Measurements from ENCODE around the gene PROM2.
A peak's percentile ranks its signal among the peaks of the same experiment; 100 is the strongest.

Gene PROM2

GRCh38 chr2:95305380-95306061 is 31.3 kb downstream of the PROM2 start:
- Histone ChIP-seq H2BK120ac (ENCODE audit: insufficient read depth, low read length, poor library complexity) (no peak overlapping the region), H2BK12ac (ENCODE audit: low read length) (no peak overlapping the region), H3K36me3 (ENCODE audit: control insufficient read depth in 1 of 2, insufficient read depth in 2 of 2, low read length in 2 of 2) (no peaks in the 10 kb centered on the region), H3K23ac (ENCODE audit: low read length) (no peak overlapping the region), H4K8ac (ENCODE audit: low read depth, low read length) (no peak overlapping the region), H3K18ac (ENCODE audit: low read length) (no peak overlapping the region), H2AFZ (ENCODE audit: insufficient read depth, low read length, poor library complexity) (no peak overlapping the region), H3K4me1 (ENCODE audit: control insufficient read depth in 1 of 2, insufficient read depth in 2 of 2, low read length in 2 of 2) (no peaks in the 10 kb centered on the region), H3K79me2 (ENCODE audit: control insufficient read depth, insufficient read depth, low read length, poor library complexity) (no peaks in the 10 kb centered on the region), H3K9me3 (ENCODE audit: insufficient read depth, low read depth, low read length) (no peaks in the 10 kb centered on the region), H3K4ac (ENCODE audit: low read depth, low read length) (no peak overlapping the region), H3K27ac (ENCODE audit: low read depth, low read length) (no peak overlapping the region), H4K12ac (ENCODE audit: low read depth, low read length) (no peak overlapping the region), H3K14ac (ENCODE audit: low read length) (no peak overlapping the region), H3K27me3 (ENCODE audit: insufficient read depth, low read length) (no peaks in the 10 kb centered on the region), H3K4me3 (ENCODE audit: low read depth, low read length) (no peak overlapping the region), H4K91ac (ENCODE audit: low read depth, low read length) (no peak overlapping the region), H3K4me2 (ENCODE audit: low read length) (no peak overlapping the region), H3K79me1 (ENCODE audit: low read length) (no peaks in the 10 kb centered on the region), H2BK5ac (ENCODE audit: low read depth, low read length, poor library complexity) (no peak overlapping the region), H2AK5ac (ENCODE audit: low read length) (no peak overlapping the region), H3K9ac (ENCODE audit: low read length) (no peak overlapping the region)
- WGBS (ENCODE audit: extremely low coverage, insufficient coverage, insufficient read length): no CpG with 5 or more reads among the region's 15 CpGs
- DNase-seq: no peak

- Histone ChIP-seq H2AFZ (ENCODE audit: insufficient read depth, low read length, poor library complexity) (no peak overlapping the region), H3K14ac (ENCODE audit: low read length) (no peak overlapping the region), H3K4me1 (ENCODE audit: control insufficient read depth in 1 of 2, insufficient read depth in 2 of 2, low read length in 2 of 2) (no peaks in the 10 kb centered on the region), H4K12ac (ENCODE audit: low read depth, low read length) (no peak overlapping the region), H3K18ac (ENCODE audit: low read length) (no peak overlapping the region), H4K91ac (ENCODE audit: low read depth, low read length) (no peak overlapping the region), H2BK12ac (ENCODE audit: low read length) (no peak overlapping the region), H3K4me3 (ENCODE audit: low read depth, low read length) (no peak overlapping the region), H3K9me3 (ENCODE audit: insufficient read depth, low read depth, low read length) (no peaks in the 10 kb centered on the region), H3K23ac (ENCODE audit: low read length) (no peak overlapping the region), H3K4ac (ENCODE audit: low read depth, low read length) (no peak overlapping the region), H4K8ac (ENCODE audit: low read depth, low read length) (no peak overlapping the region), H3K9ac (ENCODE audit: low read length) (no peak overlapping the region), H3K79me2 (ENCODE audit: control insufficient read depth, insufficient read depth, low read length, poor library complexity) (no peaks in the 10 kb centered on the region), H2AK5ac (ENCODE audit: low read length) (no peak overlapping the region), H3K4me2 (ENCODE audit: low read length) (no peak overlapping the region), H3K79me1 (ENCODE audit: low read length) (no peaks in the 10 kb centered on the region), H2BK5ac (ENCODE audit: low read depth, low read length, poor library complexity) (no peak overlapping the region), H3K27ac (ENCODE audit: low read depth, low read length) (no peak overlapping the region), H3K36me3 (ENCODE audit: control insufficient read depth in 1 of 2, insufficient read depth in 2 of 2, low read length in 2 of 2) (no peaks in the 10 kb centered on the region), H3K27me3 (ENCODE audit: insufficient read depth, low read length) (no peaks in the 10 kb centered on the region), H2BK120ac (ENCODE audit: insufficient read depth, low read length, poor library complexity) (no peak overlapping the region)
- DNase-seq: no peak
- no CpG with 5 or more reads among the region's 10 CpGs for WGBS (ENCODE audit: extremely low coverage, insufficient coverage, insufficient read length)
Observed at GRCh38 chr2:95306336-95306895, 32.2 kb downstream of the PROM2 start.

- H3K4me3 ChIP-seq (ENCODE audit: low read depth, low read length): no peak overlapping the region
- no peak overlapping the region for H3K27ac ChIP-seq (ENCODE audit: low read depth, low read length)
- no peak overlapping the region for H2AK5ac ChIP-seq (ENCODE audit: low read length)
- H3K36me3 ChIP-seq (ENCODE audit: control insufficient read depth in 1 of 2, insufficient read depth in 2 of 2, low read length in 2 of 2): no peaks in the 10 kb centered on the region
- H4K12ac ChIP-seq (ENCODE audit: low read depth, low read length): no peak overlapping the region
- H3K18ac ChIP-seq (ENCODE audit: low read length): no peak overlapping the region
- H3K79me2 ChIP-seq (ENCODE audit: control insufficient read depth, insufficient read depth, low read length, poor library complexity): no peaks in the 10 kb centered on the region
- H3K9me3 ChIP-seq (ENCODE audit: insufficient read depth, low read depth, low read length): no peaks in the 10 kb centered on the region
- no peak overlapping the region for H2BK5ac ChIP-seq (ENCODE audit: low read depth, low read length, poor library complexity)
- no peaks in the 10 kb centered on the region for H3K79me1 ChIP-seq (ENCODE audit: low read length)
- no peak overlapping the region for H2BK12ac ChIP-seq (ENCODE audit: low read length)
- no peak overlapping the region for H3K14ac ChIP-seq (ENCODE audit: low read length)
- no peak overlapping the region for H2BK120ac ChIP-seq (ENCODE audit: insufficient read depth, low read length, poor library complexity)
- no CpG with 5 or more reads among the region's 5 CpGs for WGBS (ENCODE audit: extremely low coverage, insufficient coverage, insufficient read length)
- no peak overlapping the region for H4K8ac ChIP-seq (ENCODE audit: low read depth, low read length)
- no peak for DNase-seq
- no peak overlapping the region for H3K4me2 ChIP-seq (ENCODE audit: low read length)
- H3K9ac ChIP-seq (ENCODE audit: low read length): no peak overlapping the region
- no peak overlapping the region for H3K4ac ChIP-seq (ENCODE audit: low read depth, low read length)
- no peaks in the 10 kb centered on the region for H3K27me3 ChIP-seq (ENCODE audit: insufficient read depth, low read length)
- H4K91ac ChIP-seq (ENCODE audit: low read depth, low read length): no peak overlapping the region
- no peak overlapping the region for H2AFZ ChIP-seq (ENCODE audit: insufficient read depth, low read length, poor library complexity)
- no peaks in the 10 kb centered on the region for H3K4me1 ChIP-seq (ENCODE audit: control insufficient read depth in 1 of 2, insufficient read depth in 2 of 2, low read length in 2 of 2)
- no peak overlapping the region for H3K23ac ChIP-seq (ENCODE audit: low read length)
Observed at GRCh38 chr2:95307036-95307435, 32.8 kb downstream of the PROM2 start.

- Histone ChIP-seq H4K91ac (ENCODE audit: low read depth, low read length) (no peak overlapping the region), H3K36me3 (ENCODE audit: control insufficient read depth in 1 of 2, insufficient read depth in 2 of 2, low read length in 2 of 2) (no peaks in the 10 kb centered on the region), H3K9me3 (ENCODE audit: insufficient read depth, low read depth, low read length) (no peaks in the 10 kb centered on the region), H3K4ac (ENCODE audit: low read depth, low read length) (no peak overlapping the region), H2AFZ (ENCODE audit: insufficient read depth, low read length, poor library complexity) (no peak overlapping the region), H2BK12ac (ENCODE audit: low read length) (no peak overlapping the region), H3K27me3 (ENCODE audit: insufficient read depth, low read length) (no peaks in the 10 kb centered on the region), H2BK120ac (ENCODE audit: insufficient read depth, low read length, poor library complexity) (no peak overlapping the region), H4K8ac (ENCODE audit: low read depth, low read length) (no peak overlapping the region), H3K4me1 (ENCODE audit: control insufficient read depth in 1 of 2, insufficient read depth in 2 of 2, low read length in 2 of 2) (no peaks in the 10 kb centered on the region), H3K14ac (ENCODE audit: low read length) (no peak overlapping the region), H3K79me1 (ENCODE audit: low read length) (no peaks in the 10 kb centered on the region), H2BK5ac (ENCODE audit: low read depth, low read length, poor library complexity) (no peak overlapping the region), H3K9ac (ENCODE audit: low read length) (no peak overlapping the region), H3K4me3 (ENCODE audit: low read depth, low read length) (peak overlapping the region; percentile 14), H4K12ac (ENCODE audit: low read depth, low read length) (no peak overlapping the region), H3K79me2 (ENCODE audit: control insufficient read depth, insufficient read depth, low read length, poor library complexity) (no peaks in the 10 kb centered on the region), H3K23ac (ENCODE audit: low read length) (no peak overlapping the region), H3K18ac (ENCODE audit: low read length) (no peak overlapping the region), H3K4me2 (ENCODE audit: low read length) (no peak overlapping the region), H2AK5ac (ENCODE audit: low read length) (no peak overlapping the region), H3K27ac (ENCODE audit: low read depth, low read length) (no peak overlapping the region)
- no peak for DNase-seq
- no CpG with 5 or more reads among the region's 8 CpGs for WGBS (ENCODE audit: extremely low coverage, insufficient coverage, insufficient read length)
Observed at GRCh38 chr2:95307878-95308277, 33.6 kb downstream of the PROM2 start.

All from trophoblast cell (in vitro differentiated cells and primary cell).